Subcutaneous adipose tissue (tissue), 4 donors: Measurements from ENCODE around the gene M1AP. TPM values are rescaled to one million over a fixed set of nuclear protein-coding genes. Genes with fewer than 3 reads are reported as not detected.

Experiments
- CTCF ChIP-seq: fragments of 450-650 bp; IDR thresholded peaks from one replicate; pipeline ENCODE4 v1.5.1; 2016; ENCODE audit warnings: low read depth, mild to moderate bottlenecking, control low read depth, antibody characterized with exemption, moderate library complexity
- total RNA-seq, 4 donors: library from RNA; depleted of rRNA; stranded (reverse); fragments of >200 nt; gene quantifications; one replicate each; pipeline ENCODE4 v1.1.0, GENCODE V29; 2016

Gene M1AP
- total RNA-seq, 4 donors from 2014 or later: 0.33 to 3.9 (median 2.0) TPM

- no peak for TF ChIP-seq CTCF
These were observed 123.0 kb downstream of the M1AP start for GRCh38 chr2:74524955-74525716.

DNA sequence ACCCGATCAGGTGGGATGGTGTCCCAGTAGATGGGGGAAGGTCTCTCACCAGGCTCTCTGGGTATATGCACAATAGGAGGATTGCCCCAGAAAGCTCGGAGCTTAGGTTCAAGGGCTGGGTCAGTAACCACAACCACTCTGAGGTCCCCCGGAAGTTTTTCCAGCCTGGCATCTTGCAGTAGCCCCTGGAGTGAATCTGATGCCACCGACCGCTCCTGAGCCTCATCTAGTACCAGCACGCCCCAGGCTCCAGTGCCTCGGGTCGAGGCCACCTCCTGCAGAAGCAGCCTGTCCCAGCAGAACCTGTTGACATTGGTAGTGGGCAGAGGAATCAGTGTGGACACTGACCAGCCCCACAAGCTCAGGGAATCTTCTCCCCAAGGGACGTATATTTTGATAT, 124.1 kb downstream of the M1AP start:
- no peak for TF ChIP-seq CTCF

DNA sequence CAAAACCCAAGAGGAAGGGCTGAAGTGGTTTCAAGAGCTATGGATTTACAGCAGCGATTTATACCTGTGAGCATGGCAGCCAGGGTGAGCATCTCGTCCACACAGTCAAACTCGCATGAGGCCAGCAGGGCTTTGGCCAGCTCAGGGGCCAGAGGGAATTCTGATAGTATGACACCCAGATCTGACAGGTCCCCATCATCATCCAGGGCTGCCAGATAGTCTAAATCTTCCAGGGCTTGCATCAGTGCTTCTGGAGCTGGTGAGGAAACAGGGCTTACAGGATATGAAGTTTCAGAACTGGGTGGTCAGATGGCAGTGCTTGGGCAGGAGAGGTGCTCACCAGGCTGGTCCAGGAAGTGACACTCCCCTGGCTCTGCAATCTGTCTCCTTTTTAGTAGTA, 125.6 kb downstream of the M1AP start:
- TF ChIP-seq CTCF: no peak

DNA sequence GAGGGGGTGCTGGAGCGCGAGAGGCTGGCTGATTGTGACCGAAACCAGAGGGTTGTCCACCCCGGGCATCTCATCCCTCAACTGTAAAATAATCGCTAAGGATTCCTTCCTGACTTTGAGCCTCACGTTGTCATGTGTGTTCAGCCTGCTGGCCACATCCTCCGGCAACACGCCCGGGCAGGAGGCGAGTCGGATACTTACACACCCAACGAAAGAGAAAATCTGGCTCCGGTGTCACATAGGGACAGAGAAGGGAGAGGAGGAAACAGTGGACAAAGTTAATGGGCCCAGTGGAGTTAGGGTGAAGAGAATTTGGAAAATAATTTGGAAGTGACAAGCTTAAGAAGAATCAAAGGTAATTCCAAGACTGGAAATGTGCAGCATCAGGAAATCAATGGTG, 131.5 kb downstream of the M1AP start:
- TF ChIP-seq CTCF: no peak

DNA sequence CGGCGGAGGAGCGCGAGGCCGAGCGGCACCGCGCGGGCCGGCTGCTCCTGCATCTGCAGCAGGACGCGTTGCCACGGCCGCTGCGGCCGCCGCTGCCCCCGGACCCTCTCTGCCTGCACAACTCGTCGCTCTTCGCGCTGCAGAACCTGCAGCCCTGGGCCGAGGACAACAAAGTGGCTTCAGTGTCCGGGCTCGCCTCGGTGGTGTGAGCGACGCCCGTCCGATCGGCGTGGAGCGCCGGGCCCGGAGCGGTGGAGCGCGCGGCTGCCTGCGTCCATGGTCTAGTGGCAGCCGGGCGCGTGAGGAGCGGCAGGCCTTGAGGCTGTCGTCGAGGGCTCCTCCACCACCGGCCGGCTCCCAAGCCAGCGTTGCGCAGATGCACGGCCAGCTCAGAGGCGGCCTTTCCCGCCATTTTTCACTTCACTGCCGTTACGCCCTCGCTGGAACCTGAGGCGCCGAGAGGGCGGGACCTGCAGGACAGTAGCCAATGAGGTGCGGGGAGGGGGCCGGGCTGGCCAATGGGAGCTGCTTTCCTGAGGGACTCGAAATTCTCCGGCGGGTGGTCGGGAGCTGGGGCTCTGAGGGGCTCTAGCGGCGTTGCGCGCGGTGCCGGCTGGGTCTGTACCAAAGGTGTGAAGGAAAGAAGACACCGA, 132.0 kb downstream of the M1AP start:
- TF ChIP-seq CTCF: no peak

- TF ChIP-seq CTCF: no peak
These were observed 132.7 kb downstream of the M1AP start for GRCh38 chr2:74515271-74515980.
